ENCODE data around the gene THSD7B. TPM values are rescaled to one million over a fixed set of nuclear protein-coding genes. Genes with fewer than 3 reads are reported as not detected.

The THSD7B gene
- total RNA-seq, 1 donor from 2014 or later, result 0.45 TPM

- intact Hi-C loops (cut with micrococcal nuclease), result no loop called here
- DNase-seq (no peak), ATAC-seq (no peak)
These were observed 342.6 kb downstream of the THSD7B start for GRCh38 chr2:137107904-137108303.

- intact Hi-C loops (cut with micrococcal nuclease), result no loop called here
- no peak for ATAC-seq
- no peak for DNase-seq
These were observed 346.6 kb downstream of the THSD7B start for GRCh38 chr2:137111896-137112295.

- DNase-seq (no peak), ATAC-seq (no peak)
- intact Hi-C loops (cut with micrococcal nuclease), result no loop called here
These were observed 349.9 kb downstream of the THSD7B start for GRCh38 chr2:137115081-137115794.

- no peak for ATAC-seq
- intact Hi-C loops (cut with micrococcal nuclease), result no loop called here
- DNase-seq, result no peak
These were observed 350.4 kb downstream of the THSD7B start for GRCh38 chr2:137115795-137116089.

- ATAC-seq, result no peak
- intact Hi-C loops (cut with micrococcal nuclease), result no loop called here
- no peak for DNase-seq
These were observed 352.0 kb downstream of the THSD7B start for GRCh38 chr2:137117385-137117784.

- DNase-seq (no peak), ATAC-seq (no peak)
- intact Hi-C loops (cut with micrococcal nuclease), result no loop called here
These were observed 352.8 kb downstream of the THSD7B start for GRCh38 chr2:137118140-137118539.

- intact Hi-C loops (cut with micrococcal nuclease), result no loop called here
- no peak for ATAC-seq
- DNase-seq, result no peak
These were observed 357.9 kb downstream of the THSD7B start for GRCh38 chr2:137123226-137123625.

- intact Hi-C loops (cut with micrococcal nuclease), result no loop called here
- ATAC-seq, result no peak
These were observed 367.9 kb downstream of the THSD7B start for GRCh38 chr2:137133225-137133624.

GRCh38 chr2:137138263-137138662 lies 372.9 kb downstream of the THSD7B start:
- intact Hi-C loops (cut with micrococcal nuclease), result no loop called here
- ATAC-seq, result no peak
- DNase-seq, result no peak

More at GRCh38 chr2:137133225-137133624, 367.9 kb downstream of the THSD7B start:
- no peak for DNase-seq

GRCh38 chr2:137151731-137152130 lies 386.4 kb downstream of the THSD7B start:
- no peak for ATAC-seq
- intact Hi-C loops (cut with micrococcal nuclease), result no loop called here
- DNase-seq, result no peak

- DNase-seq (no peak), ATAC-seq (no peak)
- intact Hi-C loops (cut with micrococcal nuclease), result no loop called here
These were observed 389.6 kb downstream of the THSD7B start for GRCh38 chr2:137154946-137155345.

- DNase-seq, result no peak
- intact Hi-C loops (cut with micrococcal nuclease), result no loop called here
- no peak for ATAC-seq
These were observed 390.2 kb downstream of the THSD7B start for GRCh38 chr2:137155356-137156104.

GRCh38 chr2:137156221-137156844 lies 391.0 kb downstream of the THSD7B start:
- no peak for DNase-seq
- ATAC-seq, result no peak
- intact Hi-C loops (cut with micrococcal nuclease), result no loop called here

GRCh38 chr2:137157851-137158250 lies 392.5 kb downstream of the THSD7B start:
- intact Hi-C loops (cut with micrococcal nuclease), result no loop called here
- ATAC-seq, result peak; percentile 54
- no peak for DNase-seq

GRCh38 chr2:137161250-137161649 lies 395.9 kb downstream of the THSD7B start:
- ATAC-seq (no peak), DNase-seq (no peak)
- intact Hi-C loops (cut with micrococcal nuclease), result no loop called here

GRCh38 chr2:137165968-137166367 lies 400.6 kb downstream of the THSD7B start:
- ATAC-seq, result no peak
- intact Hi-C loops (cut with micrococcal nuclease), result no loop called here
- DNase-seq, result no peak

- ATAC-seq (no peak), DNase-seq (no peak)
- intact Hi-C loops (cut with micrococcal nuclease), result no loop called here
These were observed 402.3 kb downstream of the THSD7B start for GRCh38 chr2:137167651-137168050.

- intact Hi-C loops (cut with micrococcal nuclease), result no loop called here
- ATAC-seq (no peak), DNase-seq (no peak)
These were observed 403.2 kb downstream of the THSD7B start for GRCh38 chr2:137168552-137168951.

- intact Hi-C loops (cut with micrococcal nuclease), result no loop called here
- ATAC-seq, result no peak
- DNase-seq, result no peak
These were observed 406.8 kb downstream of the THSD7B start for GRCh38 chr2:137172162-137172561.

- intact Hi-C loops (cut with micrococcal nuclease), result no loop called here
- ATAC-seq, result no peak
These were observed 408.1 kb downstream of the THSD7B start for GRCh38 chr2:137173463-137173862.

GRCh38 chr2:137175246-137175645 lies 409.9 kb downstream of the THSD7B start:
- intact Hi-C loops (cut with micrococcal nuclease), result no loop called here
- ATAC-seq, result no peak

More at GRCh38 chr2:137173463-137173862, 408.1 kb downstream of the THSD7B start:
- DNase-seq, result no peak

More at GRCh38 chr2:137175246-137175645, 409.9 kb downstream of the THSD7B start:
- no peak for DNase-seq
